OCI-LY7 (cell line): Measurements from ENCODE around the gene RALB.

ENCODE experiments used
- EZH2phosphoT487 ChIP-seq: fragments of 200-600 bp; sonication (generic); IDR thresholded peaks from 2 replicates; pipeline ENCODE4 v1.6.1; 2018; ENCODE audit warnings: low read depth, borderline replicate concordance, mild to moderate bottlenecking, mixed run types, antibody characterized with exemption, low read length, moderate library complexity, mixed read lengths
- TF ChIP-seq, protein P1 (sequence below): fragments of 200-600 bp; sonication (generic); conservative IDR thresholded peaks from 2 replicates; pipeline ENCODE4 v1.5.1; 2014; ENCODE audit warnings: mild to moderate bottlenecking, antibody characterized with exemption, low read length, moderate library complexity, mixed read lengths

DNA sequence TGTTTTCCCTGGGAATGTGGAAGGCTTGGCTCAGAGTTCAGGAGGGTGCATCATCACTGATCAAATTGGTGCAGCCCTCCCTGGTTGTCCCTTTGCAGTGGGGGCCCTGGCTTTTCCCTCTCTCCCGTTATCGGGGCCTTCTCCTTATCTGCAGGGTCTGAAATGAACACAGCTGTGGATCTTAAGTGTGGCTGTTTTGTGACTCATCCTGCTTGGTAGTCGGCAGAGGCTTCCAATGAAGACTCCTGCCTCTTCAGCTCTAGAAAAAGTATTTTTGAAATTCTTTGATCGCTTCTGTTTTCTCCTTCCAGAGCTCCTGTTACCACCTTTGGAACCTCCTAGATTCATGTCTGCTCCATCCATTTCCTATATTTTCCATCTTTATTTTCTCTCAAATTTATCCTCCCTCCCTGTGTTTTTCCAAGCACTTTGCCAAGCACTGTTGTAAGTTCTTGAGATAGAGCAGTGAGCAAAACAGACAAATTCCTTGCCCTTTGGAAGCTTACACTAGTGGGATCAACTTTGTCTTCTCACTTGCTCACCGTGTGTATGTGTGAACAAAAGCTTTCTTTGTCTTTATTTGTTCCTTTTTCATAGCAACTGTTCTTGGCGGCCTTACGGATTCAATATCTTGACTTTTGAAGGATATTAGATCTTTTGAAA, 45.7 kb downstream of the RALB start:
- TF ChIP-seq, protein P1, sequence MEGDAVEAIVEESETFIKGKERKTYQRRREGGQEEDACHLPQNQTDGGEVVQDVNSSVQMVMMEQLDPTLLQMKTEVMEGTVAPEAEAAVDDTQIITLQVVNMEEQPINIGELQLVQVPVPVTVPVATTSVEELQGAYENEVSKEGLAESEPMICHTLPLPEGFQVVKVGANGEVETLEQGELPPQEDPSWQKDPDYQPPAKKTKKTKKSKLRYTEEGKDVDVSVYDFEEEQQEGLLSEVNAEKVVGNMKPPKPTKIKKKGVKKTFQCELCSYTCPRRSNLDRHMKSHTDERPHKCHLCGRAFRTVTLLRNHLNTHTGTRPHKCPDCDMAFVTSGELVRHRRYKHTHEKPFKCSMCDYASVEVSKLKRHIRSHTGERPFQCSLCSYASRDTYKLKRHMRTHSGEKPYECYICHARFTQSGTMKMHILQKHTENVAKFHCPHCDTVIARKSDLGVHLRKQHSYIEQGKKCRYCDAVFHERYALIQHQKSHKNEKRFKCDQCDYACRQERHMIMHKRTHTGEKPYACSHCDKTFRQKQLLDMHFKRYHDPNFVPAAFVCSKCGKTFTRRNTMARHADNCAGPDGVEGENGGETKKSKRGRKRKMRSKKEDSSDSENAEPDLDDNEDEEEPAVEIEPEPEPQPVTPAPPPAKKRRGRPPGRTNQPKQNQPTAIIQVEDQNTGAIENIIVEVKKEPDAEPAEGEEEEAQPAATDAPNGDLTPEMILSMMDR: no peak
- TF ChIP-seq EZH2phosphoT487: no peak
